Glutamatergic neuron (in vitro differentiated cells): Measurements from ENCODE around the gene CSAD. TPM values are rescaled to one million over a fixed set of nuclear protein-coding genes. Genes with fewer than 3 reads are reported as not detected.

ENCODE experiments used
- DNase-seq: peaks from one replicate; pipeline ENCODE4 v3.0.0; 2022
- H3K27ac Mint-ChIP-seq: one replicate; pipeline ENCODE4 v1.8.0; 2020; ENCODE audit warnings: mild to moderate bottlenecking, mixed read lengths, inconsistent platforms; ENCODE audit not compliant: unreplicated experiment
- H3K27me3 Mint-ChIP-seq: one replicate; pipeline ENCODE4 v1.8.0; 2020; ENCODE audit warnings: mild to moderate bottlenecking, moderate library complexity, mixed read lengths, inconsistent platforms; ENCODE audit not compliant: unreplicated experiment
- H3K36me3 Mint-ChIP-seq: one replicate; pipeline ENCODE4 v1.8.0; 2020; ENCODE audit warnings: mild to moderate bottlenecking, mixed read lengths, inconsistent platforms; ENCODE audit not compliant: unreplicated experiment
- H3K4me1 Mint-ChIP-seq: one replicate; pipeline ENCODE4 v1.8.0; 2020; ENCODE audit warnings: mild to moderate bottlenecking, low read depth, mixed read lengths, inconsistent platforms; ENCODE audit not compliant: unreplicated experiment
- H3K4me3 Mint-ChIP-seq: one replicate; pipeline ENCODE4 v1.8.0; 2020; ENCODE audit warnings: mild to moderate bottlenecking, mixed read lengths, inconsistent platforms; ENCODE audit not compliant: unreplicated experiment
- H3K9me3 Mint-ChIP-seq: one replicate; pipeline ENCODE4 v1.8.0; 2020; ENCODE audit warnings: mild to moderate bottlenecking, moderate library complexity, mixed read lengths, inconsistent platforms; ENCODE audit not compliant: unreplicated experiment
- CTCF ChIP-seq: fragments of 200-600 bp; sonication (generic); IDR thresholded peaks from one replicate; pipeline ENCODE4 v1.5.0; 2021; ENCODE audit not compliant: partially characterized antibody, unreplicated experiment
- total RNA-seq: library from RNA; stranded (reverse); fragmentation: NEBNext Ultra II Directional; extraction: Animal tissue kit (Norgen Biotek cat#: 25700); gene quantifications from one replicate; pipeline ENCODE4 v1.2.1, GENCODE V29; 2021; ENCODE audit not compliant: unreplicated experiment

The CSAD gene
- total RNA-seq, 1 donor from 2014 or later: 34.5 TPM

DNA sequence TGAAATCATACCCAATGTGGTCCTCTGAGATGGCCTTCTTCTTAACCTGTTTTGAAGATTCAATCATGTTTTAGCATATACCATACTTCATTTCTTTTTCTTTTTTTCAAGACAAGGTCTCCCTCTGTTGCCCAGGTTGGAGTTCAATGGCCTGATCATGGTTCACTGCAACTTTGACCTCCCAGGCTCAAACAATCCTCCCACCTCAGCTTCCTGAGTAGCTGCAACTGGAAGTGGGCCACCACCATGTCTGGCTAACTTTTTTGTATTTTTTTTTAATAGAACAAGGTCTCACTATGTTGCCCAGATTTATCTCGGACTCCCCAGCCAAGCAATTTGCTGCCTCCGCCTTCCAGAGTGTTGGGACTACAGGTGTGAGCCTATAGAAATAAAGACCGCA, 47.0 kb downstream of the CSAD start:
- Mint-ChIP-seq H3K36me3 (no peaks in the 10 kb centered on the region), H3K27me3 (peaks cover 8% of the 10 kb centered on the region), H3K4me1 (no peaks in the 10 kb centered on the region), H3K4me3 (no peak overlapping the region), H3K27ac (no peak overlapping the region), H3K9me3 (peaks cover 2% of the 10 kb centered on the region)
- DNase-seq: no peak
- TF ChIP-seq CTCF: no peak

- no peak overlapping the region for H3K27ac Mint-ChIP-seq
- DNase-seq: no peak
- no peaks in the 10 kb centered on the region for H3K36me3 Mint-ChIP-seq
- H3K4me3 Mint-ChIP-seq: no peak overlapping the region
- peaks cover 8% of the 10 kb centered on the region for H3K27me3 Mint-ChIP-seq
- no peak for TF ChIP-seq CTCF
- no peaks in the 10 kb centered on the region for H3K9me3 Mint-ChIP-seq
- no peaks in the 10 kb centered on the region for H3K4me1 Mint-ChIP-seq
Observed at GRCh38 chr12:53131844-53132243, 48.9 kb downstream of the CSAD start.

DNA sequence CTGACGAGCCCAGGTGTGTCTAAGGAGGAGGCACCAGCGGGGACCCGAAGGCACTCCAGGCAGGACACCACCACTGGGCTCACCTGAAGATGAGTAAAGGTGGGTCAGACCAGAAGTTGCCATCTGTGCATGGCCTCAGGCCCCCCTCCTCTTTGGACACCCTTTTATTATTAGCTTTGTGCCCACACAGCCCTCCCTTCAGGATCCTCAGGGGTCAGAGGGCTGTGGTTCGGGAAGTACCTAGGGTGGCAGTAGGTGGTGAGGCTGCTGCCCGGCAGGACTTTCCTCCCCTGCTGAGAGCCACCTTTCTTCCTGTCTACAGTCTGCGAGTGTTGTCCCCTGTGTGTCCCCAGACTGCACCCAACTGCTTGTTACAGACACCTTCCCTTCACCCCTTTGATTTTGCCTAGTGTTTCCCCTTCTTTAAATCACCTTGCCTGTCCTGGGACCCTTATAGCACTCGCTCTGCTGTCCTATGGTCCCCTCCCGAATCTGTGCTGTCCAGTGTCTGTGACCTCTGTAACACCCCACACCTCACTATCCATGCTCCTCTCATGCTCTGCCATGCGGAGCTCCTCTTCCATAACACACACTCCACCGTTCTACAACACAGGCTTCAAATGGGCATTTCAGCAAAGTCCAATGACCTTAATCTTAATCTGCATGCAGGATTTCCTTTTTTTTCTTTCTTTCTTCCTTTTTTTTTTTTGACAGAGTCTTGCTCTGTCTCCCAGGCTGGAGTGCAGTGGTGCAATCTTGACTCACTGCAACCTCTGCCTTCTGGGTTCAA, 51.8 kb downstream of the CSAD start:
- H3K36me3 Mint-ChIP-seq: peaks cover 2% of the 10 kb centered on the region
- H3K27ac Mint-ChIP-seq: no peak overlapping the region
- no peaks in the 10 kb centered on the region for H3K4me1 Mint-ChIP-seq
- H3K27me3 Mint-ChIP-seq: peaks cover 8% of the 10 kb centered on the region
- no peak overlapping the region for H3K4me3 Mint-ChIP-seq
- H3K9me3 Mint-ChIP-seq: peaks cover under 1% of the 10 kb centered on the region
- DNase-seq: no peak
- TF ChIP-seq CTCF: no peak

DNA sequence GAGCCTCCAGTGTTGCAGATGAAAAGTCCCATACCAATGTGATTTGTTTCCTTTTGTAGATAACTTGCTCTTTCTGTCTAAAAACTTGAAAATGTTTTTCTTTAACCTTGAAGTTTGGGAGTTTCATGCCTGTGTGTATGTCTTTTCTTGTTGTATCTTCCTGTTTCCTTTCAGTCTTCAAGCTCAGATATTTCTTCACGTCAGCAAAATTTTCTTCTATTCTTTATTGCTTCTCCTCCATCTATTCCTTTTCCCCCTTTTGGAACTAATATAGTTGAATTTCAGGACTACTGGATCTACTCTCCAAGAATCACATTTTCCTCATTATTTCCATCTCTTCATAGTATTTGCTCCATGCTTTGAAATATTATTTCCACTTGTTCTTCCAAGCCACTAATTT, 53.6 kb downstream of the CSAD start:
- H3K4me1 Mint-ChIP-seq: peaks cover 3% of the 10 kb centered on the region
- DNase-seq: no peak
- H3K36me3 Mint-ChIP-seq: peaks cover 3% of the 10 kb centered on the region
- no peak overlapping the region for H3K4me3 Mint-ChIP-seq
- H3K9me3 Mint-ChIP-seq: peaks cover 3% of the 10 kb centered on the region
- no peak overlapping the region for H3K27ac Mint-ChIP-seq
- H3K27me3 Mint-ChIP-seq: peaks cover 8% of the 10 kb centered on the region
- TF ChIP-seq CTCF: no peak

DNA sequence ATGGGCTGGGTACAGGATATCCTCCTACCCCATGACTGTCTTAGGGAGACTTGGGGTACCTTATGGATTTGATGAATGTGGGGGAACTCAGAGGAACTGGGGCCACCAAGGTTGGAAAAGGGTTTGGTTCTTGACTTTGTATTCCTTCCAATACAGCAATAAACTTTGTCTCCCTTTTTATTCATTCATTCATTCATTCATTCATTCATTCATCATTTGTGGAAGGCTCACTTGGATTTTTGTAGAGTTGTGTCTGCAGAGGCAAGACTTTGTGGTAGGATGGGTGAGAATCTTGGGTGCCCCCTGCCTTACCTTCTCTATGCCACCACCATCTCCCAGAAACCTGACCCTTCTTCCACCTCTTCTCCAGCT, 56.4 kb downstream of the CSAD start:
- Mint-ChIP-seq H3K4me3 (no peak overlapping the region), H3K27me3 (peaks cover 12% of the 10 kb centered on the region), H3K9me3 (peaks cover 3% of the 10 kb centered on the region), H3K36me3 (peaks cover 3% of the 10 kb centered on the region), H3K27ac (no peak overlapping the region), H3K4me1 (peaks cover 3% of the 10 kb centered on the region)
- no peak for DNase-seq
- no peak for TF ChIP-seq CTCF
